SU-DHL-6 (cell line): ENCODE data around the gene MNAT1.

Source experiments
- CTCF ChIP-seq: fragments of 200-600 bp; sonication (generic); IDR thresholded peaks from one replicate; pipeline ENCODE4 v1.5.1; 2017; ENCODE audit warnings: antibody characterized with exemption, mild to moderate bottlenecking, low read length, moderate library complexity; ENCODE audit not compliant: insufficient read depth, poor library complexity, severe bottlenecking
- EZH2phosphoT487 ChIP-seq: fragments of 200-600 bp; sonication (generic), shearing (Covaris generic); conservative IDR thresholded peaks from 2 replicates; pipeline ENCODE4 v1.6.1; 2018; ENCODE audit warnings: mild to moderate bottlenecking, antibody characterized with exemption, low read length, moderate library complexity, mixed read lengths

GRCh38 chr14:60859525-60859924 is 125.0 kb downstream of the MNAT1 start:
- no peak for TF ChIP-seq CTCF
- TF ChIP-seq EZH2phosphoT487, result no peak
